Kidney (tissue), 14 donors: Measurements from ENCODE around the gene IP6K3. TPM values are rescaled to one million over a fixed set of nuclear protein-coding genes. Genes with fewer than 3 reads are reported as not detected.

ENCODE experiments used
- DNase-seq, 5 donors: peaks; one replicate each; pipeline ENCODE4 v3.0.0-alpha.2; 2013 to 2020
- FAIRE-seq: peaks from 2 replicates; lab custom pipeline; 2012; peaks lifted over from hg19 to GRCh38; lab: Jason Lieb, UNC
- H3K27ac ChIP-seq, 2 donors: one replicate each; pipeline ENCODE4 v1.7.0; 2013; ENCODE audit warnings: low read depth in 2 of 2, low read length in 2 of 2, inconsistent platforms in 1 of 2
- H3K27me3 ChIP-seq: one replicate; pipeline ENCODE4 v1.7.1; 2013; ENCODE audit warnings: low read length, inconsistent platforms; ENCODE audit not compliant: control insufficient read depth, insufficient read depth
- H3K36me3 ChIP-seq, 3 donors: one replicate each; pipeline versions ENCODE4 v1.7.0 to v1.7.1; 2013; ENCODE audit warnings: low read length in 3 of 3, control low read depth in 1 of 3, inconsistent platforms in 1 of 3; ENCODE audit not compliant: insufficient read depth in 3 of 3, control insufficient read depth in 2 of 3
- H3K4me1 ChIP-seq, 3 donors: one replicate each; pipeline versions ENCODE4 v1.7.0 to v1.7.1; 2013; ENCODE audit warnings: low read length in 3 of 3, inconsistent platforms in 1 of 3, low read depth in 1 of 3; ENCODE audit not compliant: control insufficient read depth in 2 of 3, insufficient read depth in 2 of 3
- H3K4me3 ChIP-seq, 3 donors: one replicate each; pipeline versions ENCODE4 v1.7.0 to v1.8.1; 2013; ENCODE audit warnings: low read length in 3 of 3, control low read depth in 1 of 3, inconsistent platforms in 1 of 3
- H3K9ac ChIP-seq, 3 donors: one replicate each; pipeline versions ENCODE4 v1.7.0 to v1.7.1; 2013; ENCODE audit warnings: low read length in 3 of 3, control low read depth in 1 of 3, inconsistent platforms in 1 of 3
- H3K9me3 ChIP-seq, 3 donors: one replicate each; pipeline versions ENCODE4 v1.7.0 to v1.7.1; 2013; ENCODE audit warnings: low read length in 3 of 3, control low read depth in 1 of 3, inconsistent platforms in 1 of 3; ENCODE audit not compliant: control insufficient read depth in 2 of 3, insufficient read depth in 1 of 3
- intact Hi-C: fragments of 100-400 bp; cut with DNase I; formaldehyde crosslinking; loops from one replicate; pipeline ENCODE4 v1.11.1; 2022
- polyA plus RNA-seq: library from polyadenylated mRNA; stranded (reverse); fragments of 350-450 nt; fragmentation: Illumina TruSeq; extraction: RNeasy Lipid Tissue Mini Kit (QIAGEN cat#74804); gene quantifications from one replicate; pipeline ENCODE4 v1.2.3, GENCODE V29; 2014; ENCODE audit warnings: low read depth, low replicate concordance; ENCODE audit not compliant: insufficient read depth
- total RNA-seq: library from RNA; stranded (reverse); fragmentation: NEBNext Ultra II Directional; extraction: Animal tissue kit (Norgen Biotek cat#: 25700); gene quantifications from one replicate; pipeline ENCODE4 v1.2.1, GENCODE V29; 2021
- TF ChIP-seq, protein P1 (sequence below): IDR thresholded peaks from 3 replicates; pipeline ENCODE4 v1.5.1; 2012; ENCODE audit warnings: mild to moderate bottlenecking, moderate library complexity, borderline replicate concordance; ENCODE audit not compliant: insufficient read depth; ENCODE audit errors: extremely low read depth
- donor health status: control.
- donor health status: control.
- donor health status: control.
- donor health status: control.
- donor health status: control.
- donor health status: DM: yes; HTN: yes; CAD: no.
- donor health status: Normal renal cell carcinoma (clear cell type).

The IP6K3 gene
- total and polyA plus RNA-seq, 2 donors from 2014 or later: 0.47 to 4.0 TPM

DNA sequence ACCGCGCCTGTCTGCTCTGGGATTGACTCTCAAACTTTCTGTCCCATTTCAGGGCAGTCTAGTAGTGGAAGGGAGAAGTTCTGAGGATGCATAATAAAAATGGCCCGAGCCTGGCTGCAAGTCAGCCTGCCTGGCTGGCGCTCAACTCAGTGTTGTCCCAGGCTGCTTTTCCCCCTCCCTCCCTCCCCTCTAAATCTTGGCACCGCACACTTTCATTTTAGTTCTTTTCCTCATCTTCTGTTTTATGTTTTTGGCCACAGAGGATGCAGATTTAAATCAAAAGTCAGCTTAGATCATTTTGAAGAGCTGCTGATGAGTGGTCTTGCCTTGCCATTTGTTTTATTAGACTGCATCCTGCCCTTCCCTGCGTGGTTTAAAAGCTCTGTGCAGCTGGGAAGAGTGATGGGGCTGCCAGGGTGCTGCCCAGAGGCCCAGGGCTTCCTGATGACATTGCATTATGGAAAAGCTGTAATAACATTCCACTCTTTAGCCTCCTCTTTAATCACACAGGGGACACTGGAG is 28.7 kb downstream of the IP6K3 start:
- H3K4me3 ChIP-seq: no peak overlapping the region
- H3K9me3 ChIP-seq: no peaks in the 10 kb centered on the region
- H3K4me1 ChIP-seq: peaks cover 0 to 14% (median 2%) of the 10 kb centered on the region in 3 donors
- DNase-seq (peak in 1 of 5 donors; percentile 66), FAIRE-seq (no peak)
- intact Hi-C loops: no loop called here
- TF ChIP-seq, protein P1, sequence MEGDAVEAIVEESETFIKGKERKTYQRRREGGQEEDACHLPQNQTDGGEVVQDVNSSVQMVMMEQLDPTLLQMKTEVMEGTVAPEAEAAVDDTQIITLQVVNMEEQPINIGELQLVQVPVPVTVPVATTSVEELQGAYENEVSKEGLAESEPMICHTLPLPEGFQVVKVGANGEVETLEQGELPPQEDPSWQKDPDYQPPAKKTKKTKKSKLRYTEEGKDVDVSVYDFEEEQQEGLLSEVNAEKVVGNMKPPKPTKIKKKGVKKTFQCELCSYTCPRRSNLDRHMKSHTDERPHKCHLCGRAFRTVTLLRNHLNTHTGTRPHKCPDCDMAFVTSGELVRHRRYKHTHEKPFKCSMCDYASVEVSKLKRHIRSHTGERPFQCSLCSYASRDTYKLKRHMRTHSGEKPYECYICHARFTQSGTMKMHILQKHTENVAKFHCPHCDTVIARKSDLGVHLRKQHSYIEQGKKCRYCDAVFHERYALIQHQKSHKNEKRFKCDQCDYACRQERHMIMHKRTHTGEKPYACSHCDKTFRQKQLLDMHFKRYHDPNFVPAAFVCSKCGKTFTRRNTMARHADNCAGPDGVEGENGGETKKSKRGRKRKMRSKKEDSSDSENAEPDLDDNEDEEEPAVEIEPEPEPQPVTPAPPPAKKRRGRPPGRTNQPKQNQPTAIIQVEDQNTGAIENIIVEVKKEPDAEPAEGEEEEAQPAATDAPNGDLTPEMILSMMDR: no peak
- H3K27me3 ChIP-seq: no peaks in the 10 kb centered on the region
- no peak overlapping the region for H3K9ac ChIP-seq
- H3K27ac ChIP-seq: no peak overlapping the region
- no peaks in the 10 kb centered on the region for H3K36me3 ChIP-seq

DNA sequence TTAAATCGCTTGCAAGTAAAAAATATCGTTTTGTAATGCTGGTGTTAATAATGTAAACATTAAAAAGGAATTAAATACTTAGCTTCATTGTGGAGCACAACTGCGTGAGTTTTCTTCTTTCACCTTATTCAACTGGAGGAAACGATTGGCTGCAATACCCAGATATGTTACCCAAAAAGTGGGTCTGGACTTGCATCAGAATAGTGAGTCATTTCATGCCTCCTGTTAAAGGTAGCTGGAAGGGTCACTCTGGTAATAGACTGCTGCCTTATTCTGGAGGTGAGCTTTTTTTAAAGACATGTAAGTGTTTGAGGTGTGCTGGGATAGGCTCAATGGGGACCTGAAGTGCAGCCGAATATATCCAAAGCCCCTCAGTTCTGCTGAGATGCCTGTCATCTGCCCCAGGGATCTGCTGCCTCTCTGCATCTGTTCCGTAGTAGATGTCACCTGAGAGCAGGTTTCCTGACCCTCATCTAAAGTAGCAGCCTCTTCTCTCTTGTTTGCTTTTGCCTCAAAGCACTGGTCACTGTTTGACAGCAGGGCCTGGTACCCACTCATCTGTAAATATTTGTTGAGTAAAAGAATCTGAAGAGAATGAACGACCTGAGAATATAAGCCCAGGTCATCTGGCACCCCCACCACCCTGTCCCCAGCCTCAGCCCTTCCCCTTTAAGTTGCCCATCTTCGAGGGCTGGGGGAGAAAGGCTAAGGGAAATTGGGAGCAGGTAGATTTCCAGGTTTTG is 29.6 kb downstream of the IP6K3 start:
- no peak overlapping the region for H3K9ac ChIP-seq
- no peaks in the 10 kb centered on the region for H3K27me3 ChIP-seq
- no peak for FAIRE-seq
- DNase-seq: no peak
- H3K9me3 ChIP-seq: no peaks in the 10 kb centered on the region
- peaks cover 0 to 14% (median 2%) of the 10 kb centered on the region in 3 donors for H3K4me1 ChIP-seq
- H3K27ac ChIP-seq: no peak overlapping the region
- no peak overlapping the region for H3K4me3 ChIP-seq
- no peaks in the 10 kb centered on the region for H3K36me3 ChIP-seq
- intact Hi-C loops: no loop called here
- TF ChIP-seq, protein P1: no peak

DNA sequence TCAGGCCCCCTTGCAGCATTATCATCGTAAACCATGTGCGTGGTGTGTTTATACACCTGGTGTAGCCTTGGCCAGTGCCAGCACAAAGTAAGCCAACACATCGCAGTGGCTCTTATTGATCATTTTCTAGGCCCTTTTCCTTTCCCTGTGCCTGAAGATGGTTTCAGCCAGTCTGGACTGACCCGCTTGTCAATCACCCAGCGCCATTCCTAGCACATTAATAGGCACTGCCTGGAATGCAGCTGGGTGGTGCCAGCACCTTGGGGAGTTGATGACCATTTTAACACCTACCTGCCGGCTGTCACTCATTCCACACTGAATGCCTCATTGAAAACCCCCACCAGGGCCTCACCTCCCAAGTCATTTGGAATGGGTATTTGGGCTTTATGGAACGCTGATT is 30.3 kb downstream of the IP6K3 start:
- H3K27ac ChIP-seq: peak overlapping the region in 1 of 2 donors; percentile 26
- TF ChIP-seq, protein P1: no peak
- intact Hi-C loops: no loop called here
- FAIRE-seq (no peak), DNase-seq (peak in 2 of 5 donors; percentile 38 to 53)
- H3K36me3 ChIP-seq: no peaks in the 10 kb centered on the region
- no peaks in the 10 kb centered on the region for H3K9me3 ChIP-seq
- peaks cover 0 to 18% (median 4%) of the 10 kb centered on the region in 3 donors for H3K4me1 ChIP-seq
- H3K9ac ChIP-seq: no peak overlapping the region
- H3K27me3 ChIP-seq: no peaks in the 10 kb centered on the region
- H3K4me3 ChIP-seq: no peak overlapping the region
